Iris pigment epithelial cell (primary cell): ENCODE results near the gene LRRFIP2.
"Not testable (repeated sequence)": the region's sequence is repeated elsewhere in the genome, so short reads cannot be mapped to it uniquely, and the experiment has no call there.

ENCODE experiments used
- DNase-seq: peaks from one replicate; pipeline ENCODE4 v3.0.0-alpha.2; 2011; ENCODE audit warnings: low read depth

LRRFIP2 gene

DNA sequence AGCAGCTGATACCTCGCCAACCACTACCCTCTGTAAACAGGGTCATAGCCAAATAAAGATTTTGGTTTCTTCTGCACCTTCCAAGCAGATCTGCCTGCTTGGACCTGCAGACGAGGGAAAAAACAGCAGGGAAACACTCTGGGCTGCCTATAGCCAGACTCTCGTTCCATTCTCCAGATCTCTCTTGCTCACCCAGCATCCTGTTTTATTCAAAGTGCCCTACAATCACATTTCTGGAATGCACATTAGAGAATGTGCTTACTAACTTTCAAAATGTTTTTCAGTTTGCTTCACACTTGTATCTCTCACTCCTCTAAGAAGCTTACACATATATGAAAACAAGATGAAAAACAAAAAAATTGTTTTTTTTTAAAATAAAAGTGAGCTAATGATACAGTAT, 109.6 kb downstream of the LRRFIP2 start:
- peak; percentile 34 for DNase-seq

DNA sequence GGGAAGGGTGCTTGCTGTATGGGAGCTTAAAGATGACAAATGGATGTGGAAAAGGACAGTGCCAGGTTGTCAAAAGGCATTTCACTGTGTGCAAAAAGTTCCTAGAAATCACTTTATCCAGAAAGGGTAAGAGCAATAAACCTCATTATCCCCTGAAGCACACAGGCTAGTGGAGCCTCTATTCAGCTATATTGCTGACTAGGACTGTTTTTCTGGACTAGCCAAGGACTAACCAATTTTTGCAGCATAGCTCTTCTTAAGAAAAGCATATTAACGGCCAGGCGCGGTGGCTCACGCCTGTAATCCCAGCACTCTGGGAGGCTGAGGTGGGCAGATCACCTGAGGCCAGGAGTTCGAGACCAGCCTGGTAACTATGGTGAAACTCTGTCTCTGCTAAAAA, 116.3 kb downstream of the LRRFIP2 start:
- no peak for DNase-seq

DNA sequence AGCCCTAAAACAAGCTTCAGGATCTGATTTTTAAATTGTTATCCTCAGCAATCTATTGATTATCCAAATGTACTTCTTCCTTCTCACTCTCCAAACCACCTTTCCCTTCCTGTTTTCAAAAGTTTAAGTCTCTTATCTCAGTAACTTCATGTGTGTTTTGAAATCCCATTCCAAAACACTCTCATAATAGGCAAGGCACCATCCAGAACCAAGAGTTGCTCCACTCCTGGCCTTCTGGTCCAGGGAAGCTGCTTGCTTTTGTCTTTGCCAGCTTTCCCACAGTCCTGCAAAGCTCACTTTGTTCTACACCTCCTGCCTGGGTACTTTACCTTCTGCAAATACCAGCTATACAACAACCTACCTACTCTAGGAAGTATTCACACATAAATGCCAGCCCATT, 117.6 kb downstream of the LRRFIP2 start:
- DNase-seq: no peak

DNA sequence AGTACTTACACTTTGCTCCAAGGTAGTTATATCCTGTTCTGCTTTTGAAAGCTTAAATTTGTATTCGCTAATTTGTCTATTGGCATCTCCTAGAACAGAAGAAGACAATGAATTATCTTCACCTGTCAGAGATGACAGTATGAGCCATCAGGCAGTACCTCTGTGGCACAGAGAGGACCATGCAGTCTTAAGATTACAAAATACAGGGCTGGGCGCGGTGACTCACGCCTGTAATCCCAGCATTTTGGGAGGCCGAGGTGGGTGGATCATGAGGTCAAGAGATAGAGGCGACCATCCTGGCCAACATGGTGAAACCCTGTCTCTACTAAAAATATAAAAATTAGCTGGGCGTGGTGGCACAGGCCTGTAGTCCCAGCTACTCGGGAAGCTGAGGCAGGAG, 119.3 kb downstream of the LRRFIP2 start:
- DNase-seq: not testable (repeated sequence)

DNA sequence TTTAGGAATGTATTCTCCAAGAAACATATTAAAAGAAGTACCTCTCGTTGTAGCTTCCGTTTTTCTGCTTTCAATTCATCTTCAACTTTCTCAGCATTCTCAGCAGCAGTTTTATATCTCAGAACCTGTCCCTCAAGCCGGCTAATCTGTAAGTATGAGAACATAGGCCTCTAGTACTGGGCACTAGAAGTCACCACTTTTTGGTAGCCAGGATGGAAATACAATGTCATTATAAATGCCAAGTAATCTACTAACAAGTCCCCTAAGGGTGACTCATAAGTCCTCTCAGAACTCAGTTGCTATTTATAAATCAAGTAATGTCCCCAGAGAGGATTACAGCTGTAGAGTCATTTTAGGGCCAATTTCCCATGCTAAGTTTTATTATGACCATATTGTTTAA, 120.0 kb downstream of the LRRFIP2 start:
- DNase-seq: no peak

DNA sequence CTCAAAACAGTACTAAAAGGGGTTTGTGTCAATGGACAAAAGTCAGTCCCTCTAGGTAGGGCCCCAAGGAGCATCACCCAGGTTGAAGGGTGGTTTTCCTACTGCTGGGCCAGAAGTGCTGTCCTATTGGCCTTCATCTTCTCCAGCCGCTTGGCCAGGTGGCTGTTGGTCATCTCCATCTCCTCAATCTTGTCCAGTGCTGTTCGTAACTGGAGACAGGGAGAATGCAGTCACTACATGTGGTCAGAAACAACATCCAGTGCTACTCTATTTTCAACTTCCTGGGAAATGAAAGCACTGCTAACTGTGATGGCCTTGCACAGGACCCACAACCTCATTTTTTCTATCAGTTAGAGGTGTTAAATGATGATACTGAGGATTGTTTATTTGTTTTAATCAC, 120.6 kb downstream of the LRRFIP2 start:
- DNase-seq: no peak

DNA sequence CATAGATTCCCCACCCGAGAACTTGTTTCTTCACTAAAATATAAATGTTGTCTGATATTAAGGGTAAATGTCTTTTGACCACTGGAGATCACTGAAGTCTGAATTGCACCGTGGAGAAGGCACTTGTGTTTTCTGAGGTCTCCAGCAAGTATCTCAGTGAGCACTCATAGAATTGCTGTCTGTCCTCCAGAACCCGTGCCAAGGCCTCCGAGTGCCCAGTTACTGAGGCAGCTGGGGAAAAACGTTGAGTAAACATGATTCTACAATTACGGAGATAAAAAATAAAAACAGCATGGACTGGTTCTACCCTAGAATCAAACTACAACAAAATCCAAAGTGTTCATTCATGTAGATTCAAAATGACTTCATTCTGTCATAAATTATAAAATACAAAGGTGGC, 121.0 kb downstream of the LRRFIP2 start:
- DNase-seq: no peak

DNA sequence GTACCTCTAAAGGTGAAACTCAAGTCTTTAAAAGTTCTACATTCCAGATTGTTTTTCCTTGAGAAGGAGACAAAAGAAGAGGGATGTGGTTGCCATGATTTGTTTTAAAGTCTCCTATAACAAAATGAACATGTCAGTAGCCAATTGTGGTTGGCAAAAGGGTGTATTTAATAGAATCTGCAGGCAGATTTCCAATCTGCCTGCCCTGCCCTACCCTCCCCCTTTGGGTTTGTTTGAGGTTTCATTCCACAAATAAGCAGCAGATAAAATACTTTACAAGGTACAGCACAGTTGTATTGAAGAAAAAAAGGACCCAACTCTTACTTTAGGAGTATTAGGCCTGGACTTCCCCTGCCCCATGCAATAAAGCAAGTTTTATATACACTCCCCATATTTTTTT, 121.5 kb downstream of the LRRFIP2 start:
- DNase-seq: no peak

DNA sequence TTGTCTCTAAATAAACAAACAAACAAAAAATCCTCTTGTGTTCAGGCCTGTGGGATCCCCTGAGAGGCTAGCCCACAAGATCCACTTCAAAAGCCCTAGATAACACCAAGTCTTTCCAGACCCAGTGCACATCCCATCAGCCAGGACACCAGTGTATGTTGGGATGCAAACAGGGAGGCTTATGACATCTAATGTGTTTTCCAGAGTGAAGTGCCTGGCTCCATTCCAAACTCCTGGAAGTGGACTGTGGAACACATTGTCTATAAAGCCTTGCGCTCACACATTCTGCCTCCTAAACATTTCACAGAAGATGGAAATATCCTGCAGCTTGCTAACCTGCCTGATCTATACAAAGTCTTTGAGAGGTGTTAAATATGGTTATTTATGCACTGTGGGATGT, 124.1 kb downstream of the LRRFIP2 start:
- no peak for DNase-seq

DNA sequence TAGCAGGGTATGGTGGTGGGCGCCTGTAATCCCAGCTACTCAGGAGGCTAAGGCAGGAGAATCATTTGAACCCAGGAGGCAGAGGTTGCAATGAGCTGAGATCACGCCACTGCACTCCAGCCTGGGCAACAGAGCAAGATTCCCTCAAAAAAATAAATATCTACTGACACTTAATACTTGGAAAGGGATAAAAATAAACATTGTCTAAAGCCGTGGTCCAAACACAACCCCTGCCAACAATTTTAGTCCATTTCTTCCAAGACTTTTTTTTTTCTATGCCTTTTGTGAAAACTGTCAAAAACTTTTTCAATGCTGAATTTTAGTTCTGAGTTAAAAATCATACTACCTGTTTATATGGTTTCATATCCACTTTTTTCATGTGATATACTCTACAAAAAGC, 131.7 kb downstream of the LRRFIP2 start:
- DNase-seq: not testable (repeated sequence)

DNA sequence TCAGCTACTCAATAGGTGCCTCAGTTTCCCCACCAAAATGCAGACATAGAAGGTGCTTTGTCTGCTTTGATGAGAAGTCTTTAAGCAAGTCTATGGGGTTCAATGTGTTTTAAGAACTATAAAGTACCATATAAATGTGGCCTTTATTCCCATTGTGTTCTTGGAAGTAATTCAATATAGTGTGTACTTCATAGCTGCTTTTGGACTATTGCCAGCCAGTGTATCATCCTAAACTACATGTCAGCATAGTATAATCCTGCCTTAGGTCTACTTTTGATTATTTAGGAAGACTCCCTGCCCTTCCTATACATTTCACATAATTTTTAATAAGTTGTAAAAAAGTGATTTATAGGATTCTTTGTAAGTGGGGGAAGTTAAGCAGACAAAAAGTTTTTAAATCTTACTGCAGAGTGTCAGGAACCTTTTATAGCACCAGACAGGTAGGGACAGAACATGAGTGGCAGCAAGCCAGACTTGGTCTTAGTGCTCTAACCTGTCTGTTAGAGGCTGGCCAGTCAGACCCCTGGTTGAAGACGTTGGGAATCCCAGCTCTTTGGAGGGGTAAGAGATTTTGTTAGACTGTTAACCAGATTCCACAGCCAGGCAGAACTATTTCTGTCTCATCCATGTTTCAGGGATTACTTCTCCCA, 132.7 kb downstream of the LRRFIP2 start:
- no peak for DNase-seq

DNA sequence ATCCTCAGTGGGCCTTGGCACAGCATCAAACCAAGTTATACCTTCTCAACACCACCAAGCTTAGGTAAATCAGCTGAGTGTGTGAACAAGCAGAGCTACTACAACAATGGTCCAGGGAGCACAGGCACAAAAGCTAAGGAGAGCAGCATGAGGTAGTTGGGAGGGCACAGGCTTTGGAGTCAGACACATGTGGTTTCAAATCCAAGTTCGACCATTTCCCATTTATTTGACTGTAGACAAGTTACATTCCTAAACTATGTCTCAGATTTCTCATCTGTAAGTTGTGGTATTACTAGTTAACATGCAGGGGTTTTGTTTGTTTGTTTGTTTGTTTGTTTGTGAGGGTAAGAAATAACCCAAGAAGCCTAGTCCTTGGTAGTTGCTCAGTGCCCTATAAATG, 134.2 kb downstream of the LRRFIP2 start:
- DNase-seq: peak; percentile 40

DNA sequence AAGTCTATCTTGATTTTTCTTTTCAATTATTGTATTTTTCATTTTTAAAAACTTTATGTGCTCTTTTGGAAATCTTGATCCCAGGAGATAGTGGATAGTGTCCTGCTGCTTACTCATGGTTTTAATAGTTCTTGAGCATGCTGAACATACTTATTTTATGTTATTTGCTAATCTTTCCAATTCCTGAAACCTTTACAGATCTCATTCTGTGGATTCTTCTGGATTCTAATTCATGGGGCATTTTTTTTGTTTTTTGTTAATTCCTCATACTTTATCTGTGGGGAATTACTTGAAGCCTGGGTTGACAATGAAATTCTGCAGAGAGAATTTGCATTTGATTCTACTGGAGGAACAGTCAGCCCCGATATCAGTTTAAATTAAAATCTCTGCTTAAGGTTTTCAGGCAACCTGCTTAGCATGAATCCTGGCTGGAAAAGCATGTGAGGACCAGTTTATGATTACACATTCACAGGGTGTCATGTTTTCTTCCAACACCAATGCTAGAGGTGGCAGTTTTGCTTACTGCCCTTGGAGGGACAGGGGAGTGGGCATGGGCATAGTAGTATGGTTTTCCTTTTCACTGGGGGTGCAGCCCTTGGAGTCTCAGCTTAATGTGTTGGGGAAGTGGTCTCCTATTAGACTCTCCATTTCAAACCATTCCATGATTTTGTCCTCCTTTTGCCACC, 135.1 kb downstream of the LRRFIP2 start:
- no peak for DNase-seq

DNA sequence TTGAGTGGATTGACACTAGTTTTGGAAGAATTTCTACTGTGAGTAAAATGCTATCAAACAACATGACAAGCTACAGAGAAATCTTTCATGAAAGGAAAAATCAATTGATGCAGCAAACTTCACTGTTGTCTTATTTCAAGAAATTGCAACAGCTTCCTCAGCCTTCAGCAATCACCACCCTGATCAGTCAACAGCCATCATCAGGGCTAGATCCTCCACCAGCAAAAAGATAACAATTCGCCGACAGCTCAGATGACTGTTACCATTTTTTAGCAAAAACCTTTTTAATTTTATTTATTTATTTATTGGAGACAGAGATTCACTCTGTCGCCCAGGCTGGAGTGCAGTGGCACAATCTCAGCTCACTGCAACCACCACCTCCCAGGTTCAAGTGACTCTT, 137.0 kb downstream of the LRRFIP2 start:
- no peak for DNase-seq

DNA sequence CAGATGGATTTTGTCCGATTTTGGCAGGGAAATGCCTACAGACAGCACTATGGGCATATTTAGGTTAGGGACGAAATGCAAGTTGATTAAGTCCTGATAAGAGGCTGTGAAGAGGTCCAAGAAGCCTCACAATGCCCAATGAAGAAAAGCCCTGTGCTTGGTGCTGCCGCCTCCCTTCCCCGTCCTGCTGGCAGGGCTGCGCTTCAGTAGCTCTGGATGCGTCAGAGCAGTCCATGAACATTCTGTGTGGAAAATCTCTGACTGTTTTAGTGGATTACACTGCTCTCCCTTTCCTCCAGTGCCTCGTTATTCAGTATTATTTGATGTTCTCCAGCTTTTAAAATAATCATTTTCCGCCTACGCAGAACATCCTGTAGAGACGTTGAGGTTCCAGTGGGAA, 141.4 kb downstream of the LRRFIP2 start:
- DNase-seq: no peak

DNA sequence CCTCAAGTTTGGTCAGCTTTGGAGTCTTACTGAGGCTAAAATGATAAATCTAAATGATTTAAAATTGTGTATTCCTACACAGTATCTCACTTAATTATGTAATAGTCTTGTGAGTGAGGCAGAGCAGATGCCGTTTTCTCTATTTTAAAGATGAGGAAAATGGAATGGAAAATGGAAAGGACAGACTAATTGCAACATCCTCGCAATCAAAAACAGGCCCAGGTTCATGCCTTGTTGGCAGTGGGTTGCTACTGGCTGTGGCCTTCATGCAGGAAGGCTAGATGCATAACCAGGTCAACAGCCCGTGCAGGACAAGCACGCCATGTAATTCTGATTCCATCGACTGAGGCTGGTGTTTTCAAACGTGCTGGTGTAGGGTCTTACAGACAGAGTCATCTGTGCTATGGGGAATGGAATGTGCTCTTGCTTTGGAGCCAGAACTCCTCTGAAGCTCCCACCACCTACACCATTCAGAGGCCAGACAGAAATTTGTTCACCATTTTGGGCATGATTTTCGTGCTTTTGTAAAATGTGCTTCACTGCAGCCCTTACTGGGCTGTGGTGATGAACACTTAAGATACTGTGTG, 143.2 kb downstream of the LRRFIP2 start:
- peak; percentile 37 for DNase-seq

DNA sequence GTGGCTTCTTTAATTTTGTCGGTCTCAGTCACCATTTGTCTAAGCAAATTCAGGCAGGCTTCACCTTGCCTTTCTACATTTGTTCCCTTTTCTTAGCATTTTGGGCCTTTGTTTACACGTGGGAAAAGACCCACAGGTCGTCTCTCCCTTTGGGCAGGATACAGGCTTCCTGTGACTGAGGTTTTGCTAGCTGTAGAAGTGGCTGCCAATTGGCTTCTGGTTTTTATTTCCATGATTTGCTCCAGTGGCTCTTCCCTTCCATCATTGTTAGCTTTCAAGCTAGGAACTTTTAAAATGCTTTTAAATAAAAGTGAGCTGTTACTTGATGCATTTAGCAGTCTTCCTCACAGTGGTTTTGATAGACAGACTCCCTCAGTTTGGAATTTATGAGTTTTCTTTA, 143.8 kb downstream of the LRRFIP2 start:
- no peak for DNase-seq

DNA sequence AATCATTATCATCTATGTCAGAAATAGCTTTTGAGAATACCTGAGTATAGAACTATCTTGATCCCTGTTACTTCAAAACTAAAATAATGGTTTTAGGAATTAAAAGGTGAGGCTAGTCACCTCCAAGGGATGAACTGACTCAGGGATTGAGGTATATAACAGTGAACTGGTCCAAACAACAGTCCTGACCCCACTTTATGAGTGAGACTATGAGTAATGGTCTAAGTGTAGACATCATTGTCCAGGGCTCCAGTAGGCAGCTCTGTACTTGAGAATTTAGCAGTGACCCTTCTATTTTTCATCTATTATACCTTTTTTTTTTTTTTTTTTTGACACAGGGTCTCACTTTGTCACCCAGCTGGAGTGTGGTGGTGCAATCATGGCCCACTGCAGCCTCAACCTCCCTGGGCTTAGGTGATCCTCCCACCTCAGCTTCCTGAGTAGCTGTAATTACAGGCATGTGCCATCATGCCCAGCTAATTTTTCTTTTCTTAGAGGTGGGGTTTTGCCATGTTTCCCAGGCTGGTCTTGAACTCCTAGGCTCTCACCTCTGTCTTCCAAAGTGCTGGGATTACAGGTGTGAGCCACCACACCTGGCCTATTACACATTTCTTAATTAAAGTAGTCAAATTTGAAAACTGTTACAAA, 144.7 kb downstream of the LRRFIP2 start:
- DNase-seq: no peak

DNA sequence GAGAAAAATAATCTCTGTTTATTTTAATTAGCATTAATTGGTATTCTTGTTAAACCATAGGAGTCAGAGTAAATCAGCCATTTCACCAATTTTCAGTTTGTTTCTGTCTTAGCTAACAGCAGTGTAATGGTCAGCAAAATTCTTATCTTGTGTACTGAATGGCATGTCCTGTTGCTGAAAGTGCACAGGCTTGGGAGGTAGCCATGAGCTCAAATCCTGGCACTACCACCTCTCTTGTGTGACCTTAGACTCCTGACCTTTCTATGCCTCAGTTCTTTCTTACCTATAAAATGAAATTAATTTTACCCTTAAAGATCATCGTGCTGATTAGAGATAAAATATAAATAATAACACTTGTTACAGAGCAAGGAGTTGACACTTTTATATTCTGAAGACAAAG, 145.3 kb downstream of the LRRFIP2 start:
- no peak for DNase-seq

DNA sequence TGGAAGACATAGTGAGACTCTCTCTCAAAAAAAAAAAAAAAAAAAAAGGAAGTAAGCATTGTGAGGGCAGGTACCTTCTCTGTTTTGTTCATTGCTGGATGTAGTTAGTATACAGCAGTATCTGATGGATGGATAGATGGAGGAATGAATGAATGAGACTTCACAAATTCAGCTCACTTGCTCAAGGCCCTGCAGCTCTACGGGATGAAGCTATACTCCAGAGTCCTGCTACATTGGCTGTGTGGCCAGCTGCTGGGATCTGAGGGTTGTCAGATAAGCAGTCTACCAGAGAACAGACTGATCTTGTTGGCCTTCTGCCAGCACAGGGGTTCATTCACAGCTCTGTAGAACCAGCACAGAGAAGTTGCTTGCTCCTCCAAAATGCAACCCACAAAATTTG, 146.1 kb downstream of the LRRFIP2 start:
- DNase-seq: peak; percentile 29

DNA sequence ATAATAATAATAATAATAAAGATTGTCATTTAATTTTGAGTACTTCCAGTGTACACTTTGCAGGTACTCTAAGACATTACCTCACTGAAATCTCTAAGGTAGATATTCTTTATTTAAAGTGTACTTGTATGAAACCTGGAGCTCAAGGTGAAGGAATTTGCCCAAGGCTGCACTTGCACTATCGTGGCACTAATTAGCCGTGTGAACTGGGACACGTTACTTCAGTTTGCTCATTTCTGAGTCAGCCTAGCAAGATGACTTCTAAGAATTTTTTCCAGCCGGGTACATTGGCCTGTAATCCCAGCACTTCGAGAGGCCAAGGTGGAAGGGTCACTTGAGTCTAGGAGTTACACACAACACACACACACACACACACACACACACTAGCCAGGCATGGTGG, 147.5 kb downstream of the LRRFIP2 start:
- no peak for DNase-seq

DNA sequence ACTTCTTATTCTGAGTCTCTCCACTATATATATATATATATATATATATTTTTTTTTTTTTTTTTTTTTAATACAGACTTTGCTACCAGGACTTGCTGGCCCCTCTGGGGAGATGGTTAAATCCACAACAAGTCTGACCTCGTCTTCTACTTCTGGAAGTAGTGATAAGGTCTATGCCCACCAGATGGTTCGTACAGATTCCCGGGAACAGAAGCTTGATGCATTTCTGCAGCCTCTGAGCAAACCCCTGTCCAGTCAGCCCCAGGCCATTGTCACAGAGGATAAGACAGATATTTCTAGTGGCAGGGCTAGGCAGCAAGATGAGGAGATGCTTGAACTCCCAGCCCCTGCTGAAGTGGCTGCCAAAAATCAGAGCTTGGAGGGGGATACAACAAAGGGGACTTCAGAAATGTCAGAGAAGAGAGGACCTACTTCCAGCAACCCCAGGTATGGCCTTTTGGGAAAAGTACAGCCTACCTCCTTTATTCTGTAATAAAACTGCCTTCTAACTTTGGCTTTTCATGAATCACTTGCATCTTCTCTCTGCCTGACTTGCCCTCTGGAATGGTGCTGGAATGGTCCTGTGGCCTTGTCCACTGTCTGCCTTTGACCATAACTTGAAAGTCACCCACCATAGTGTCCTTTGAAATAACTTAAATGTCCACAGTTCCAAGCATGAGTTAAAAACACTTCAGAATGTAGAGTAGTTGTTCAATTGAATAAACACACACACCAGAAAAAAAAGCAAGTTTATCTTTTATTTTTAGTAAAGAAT, 148.6 kb downstream of the LRRFIP2 start:
- DNase-seq: no peak
